Esophagus muscularis mucosa (tissue), 4 donors: Measurements from ENCODE around the gene SLC17A9. TPM values are rescaled to one million over a fixed set of nuclear protein-coding genes. Genes with fewer than 3 reads are reported as not detected.

Source experiments
- DNase-seq: peaks from one replicate; pipeline ENCODE4 v3.0.0-alpha.2; 2017; ENCODE audit errors: extremely low spot score
- H3K27ac ChIP-seq, 4 donors: fragments of 200-600 bp; sonication (generic); replicated peaks in 1 of 4; 1 replicate in 3 of 4; 2 replicates in 1 of 4; pipeline ENCODE4 v1.5.1; 2016 to 2019; ENCODE audit warnings: mild to moderate bottlenecking in 1 of 4
- H3K27me3 ChIP-seq, 4 donors: fragments of 200-600 bp; sonication (generic); one replicate each; pipeline versions ENCODE4 v1.5.1 to v1.6.0; 2016 to 2019
- H3K36me3 ChIP-seq, 4 donors: fragments of 200-600 bp; sonication (generic); one replicate each; pipeline ENCODE4 v1.5.1; 2016 to 2019
- H3K4me1 ChIP-seq, 4 donors: fragments of 200-600 bp; sonication (generic); one replicate each; pipeline ENCODE4 v1.5.1; 2016 to 2019
- H3K4me3 ChIP-seq, 4 donors: fragments of 200-600 bp; sonication (generic); 1 replicate in 2 of 4; 2 replicates in 2 of 4; pipeline ENCODE4 v1.5.1; 2016 to 2019; ENCODE audit warnings: mild to moderate bottlenecking in 4 of 4, moderate library complexity in 1 of 4
- H3K9me3 ChIP-seq, 4 donors: fragments of 200-600 bp; sonication (generic); 1 replicate in 3 of 4; 2 replicates in 1 of 4; pipeline ENCODE4 v1.5.1; 2016 to 2019
- EP300 ChIP-seq: sonication (generic); formaldehyde crosslinking; IDR thresholded peaks from one replicate; pipeline ENCODE4 v1.6.1; 2017; ENCODE audit warnings: antibody characterized with exemption
- POLR2A ChIP-seq: fragments of 450-650 bp; IDR thresholded peaks from one replicate; pipeline ENCODE4 v1.6.1; 2017; ENCODE audit warnings: antibody characterized with exemption, moderate library complexity, mild to moderate bottlenecking, low read depth
- POLR2AphosphoS5 ChIP-seq, 2 donors: sonication (generic); formaldehyde crosslinking; IDR thresholded peaks; one replicate each; pipeline ENCODE4 v1.6.1; 2017; ENCODE audit warnings: antibody characterized with exemption in 2 of 2
- WGBS: methylation state at CpG from one replicate; pipeline ENCODE4 v1.1.5; 2018; 5-methylcytosine and 5-hydroxymethylcytosine counted together
- intact Hi-C: fragments of 100-400 bp; cut with DNase I; formaldehyde crosslinking; loops from one replicate; pipeline ENCODE4 v1.15.1; 2023
- total RNA-seq, 4 donors: library from RNA; depleted of rRNA; stranded (reverse); fragments of >200 nt; gene quantifications; one replicate each; pipeline versions ENCODE4 v1.1.0 to v1.2.1, GENCODE V29; 2016
- TF ChIP-seq, protein P1 (sequence below), 3 experiments: fragments of 200-600 bp in 2 of 3; fragments of 450-650 bp in 1 of 3; sonication (generic) in 2 of 3; IDR thresholded peaks; one replicate each; pipeline ENCODE4 v1.5.1; 2017 to 2019; ENCODE audit warnings: antibody characterized with exemption in 3 of 3, mild to moderate bottlenecking in 2 of 3, moderate library complexity in 1 of 3

The SLC17A9 gene
- total RNA-seq, 4 donors from 2014 or later, result 2.2 to 5.2 (median 2.7) TPM

- H3K9me3 ChIP-seq, result no peaks in the 10 kb centered on the region
- no peak overlapping the region for H3K4me3 ChIP-seq
- intact Hi-C loops, result no loop called here
- H3K4me1 ChIP-seq, result peaks cover 37 to 63% (median 53%) of the 10 kb centered on the region in 4 donors
- 93% methylated on average over 25 of the region's 45 CpGs for WGBS
- H3K27ac ChIP-seq, result no peak overlapping the region
- no peak for DNase-seq
- no peak for TF ChIP-seq POLR2A
- TF ChIP-seq, protein P1, sequence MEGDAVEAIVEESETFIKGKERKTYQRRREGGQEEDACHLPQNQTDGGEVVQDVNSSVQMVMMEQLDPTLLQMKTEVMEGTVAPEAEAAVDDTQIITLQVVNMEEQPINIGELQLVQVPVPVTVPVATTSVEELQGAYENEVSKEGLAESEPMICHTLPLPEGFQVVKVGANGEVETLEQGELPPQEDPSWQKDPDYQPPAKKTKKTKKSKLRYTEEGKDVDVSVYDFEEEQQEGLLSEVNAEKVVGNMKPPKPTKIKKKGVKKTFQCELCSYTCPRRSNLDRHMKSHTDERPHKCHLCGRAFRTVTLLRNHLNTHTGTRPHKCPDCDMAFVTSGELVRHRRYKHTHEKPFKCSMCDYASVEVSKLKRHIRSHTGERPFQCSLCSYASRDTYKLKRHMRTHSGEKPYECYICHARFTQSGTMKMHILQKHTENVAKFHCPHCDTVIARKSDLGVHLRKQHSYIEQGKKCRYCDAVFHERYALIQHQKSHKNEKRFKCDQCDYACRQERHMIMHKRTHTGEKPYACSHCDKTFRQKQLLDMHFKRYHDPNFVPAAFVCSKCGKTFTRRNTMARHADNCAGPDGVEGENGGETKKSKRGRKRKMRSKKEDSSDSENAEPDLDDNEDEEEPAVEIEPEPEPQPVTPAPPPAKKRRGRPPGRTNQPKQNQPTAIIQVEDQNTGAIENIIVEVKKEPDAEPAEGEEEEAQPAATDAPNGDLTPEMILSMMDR (IDR thresholded peaks at IDR 0.05), result no peak
- TF ChIP-seq EP300, result no peak
- TF ChIP-seq POLR2AphosphoS5 (IDR thresholded peaks at IDR 0.05), result no peak
- H3K27me3 ChIP-seq, result no peaks in the 10 kb centered on the region
- H3K36me3 ChIP-seq, result peaks cover 63 to 82% (median 76%) of the 10 kb centered on the region in 4 donors
Measured at GRCh38 chr20:62910777-62911497, 41.6 kb upstream of the SLC17A9 start.

DNA sequence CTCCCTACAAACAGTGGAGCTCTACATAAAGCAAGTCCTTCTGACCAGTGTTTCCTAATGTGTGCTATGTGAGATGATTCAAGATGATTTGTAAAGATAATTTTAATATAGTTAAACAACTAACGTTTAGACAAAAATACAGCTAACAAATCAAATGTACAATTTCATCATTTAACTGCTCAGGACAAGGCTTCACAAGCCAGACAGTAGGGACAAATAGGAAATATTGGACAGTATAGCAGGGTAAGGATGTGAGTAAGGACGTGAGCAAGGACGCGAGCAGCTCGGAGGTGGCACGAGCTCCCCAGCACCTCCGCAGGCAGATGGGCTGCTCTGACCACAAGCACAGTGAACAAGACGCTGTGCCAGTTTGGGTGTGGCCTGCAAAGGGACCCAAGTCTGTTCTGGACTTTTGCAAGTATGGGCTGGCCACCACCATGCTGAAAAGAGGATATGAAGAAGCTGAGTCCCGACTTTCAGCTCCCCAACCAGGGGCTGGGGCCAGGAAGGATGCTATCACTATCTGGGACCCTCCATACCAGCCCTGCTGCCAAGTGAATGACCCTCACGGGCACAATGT lies 40.7 kb upstream of the SLC17A9 start:
- Histone ChIP-seq H3K9me3 (no peaks in the 10 kb centered on the region), H3K4me1 (peaks cover 40 to 72% (median 61%) of the 10 kb centered on the region in 4 donors), H3K27me3 (no peaks in the 10 kb centered on the region), H3K27ac (no peak overlapping the region), H3K36me3 (peaks cover 55 to 74% (median 67%) of the 10 kb centered on the region in 4 donors), H3K4me3 (no peak overlapping the region)
- no peak for DNase-seq
- 81% methylated on average over 10 of the region's 10 CpGs for WGBS
- intact Hi-C loops, result no loop called here
- no peak for TF ChIP-seq EP300
- TF ChIP-seq, protein P1 (IDR thresholded peaks at IDR 0.05), result no peak
- TF ChIP-seq POLR2A, result no peak
- no peak for TF ChIP-seq POLR2AphosphoS5 (IDR thresholded peaks at IDR 0.05)

GRCh38 chr20:62913043-62913630 lies 39.4 kb upstream of the SLC17A9 start:
- Histone ChIP-seq H3K9me3 (no peaks in the 10 kb centered on the region), H3K27ac (no peak overlapping the region), H3K4me3 (no peak overlapping the region), H3K36me3 (peaks cover 41 to 60% (median 54%) of the 10 kb centered on the region in 4 donors), H3K4me1 (peaks cover 54 to 76% (median 68%) of the 10 kb centered on the region in 4 donors), H3K27me3 (no peaks in the 10 kb centered on the region)
- 77% methylated on average over 7 of the region's 7 CpGs for whole genome bisulfite sequencing
- TF ChIP-seq EP300, result no peak
- TF ChIP-seq, protein P1 (IDR thresholded peaks at IDR 0.05), result no peak
- no peak for TF ChIP-seq POLR2AphosphoS5 (IDR thresholded peaks at IDR 0.05)
- TF ChIP-seq POLR2A, result no peak
- intact Hi-C loops, result no loop called here
- DNase-seq, result no peak

DNA sequence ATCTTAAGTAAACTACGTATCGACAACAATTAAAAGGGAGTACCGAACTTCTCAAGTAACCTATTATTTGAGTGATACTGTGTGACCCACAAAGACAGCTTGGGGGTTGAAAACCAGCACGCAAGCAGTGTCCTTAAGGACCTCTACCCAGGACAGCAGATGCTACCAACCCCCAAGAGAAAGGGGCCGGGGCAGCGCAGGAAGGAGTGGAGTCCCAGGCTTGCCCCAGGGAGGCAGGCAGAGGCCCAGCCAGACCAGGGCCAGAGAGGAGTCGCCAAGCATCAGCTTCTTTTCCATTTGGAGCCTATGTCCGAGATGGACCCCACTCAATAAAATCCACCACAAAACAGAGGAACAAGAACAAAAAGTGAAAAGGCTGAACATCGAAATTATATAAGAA lies 38.1 kb upstream of the SLC17A9 start:
- TF ChIP-seq, protein P1 (IDR thresholded peaks at IDR 0.05), result no peak
- TF ChIP-seq POLR2AphosphoS5 (IDR thresholded peaks at IDR 0.05) (no peak), POLR2A (no peak), EP300 (no peak)
- DNase-seq, result no peak
- peak overlapping the region in 1 of 4 donors; percentile 39 for H3K27ac ChIP-seq
- intact Hi-C loops, result no loop called here
- no peaks in the 10 kb centered on the region for H3K27me3 ChIP-seq
- peaks cover 67 to 83% (median 75%) of the 10 kb centered on the region in 4 donors for H3K4me1 ChIP-seq
- WGBS, result 77% methylated on average over 9 of the region's 9 CpGs
- H3K9me3 ChIP-seq, result no peaks in the 10 kb centered on the region
- H3K36me3 ChIP-seq, result peaks cover 28 to 47% (median 41%) of the 10 kb centered on the region in 4 donors
- H3K4me3 ChIP-seq, result peak overlapping the region in 3 of 4 donors; percentile 3 to 13 (median 6)
